Endothelial cell of umbilical vein (primary cell): ENCODE results near the gene FOXP1. TPM values are rescaled to one million over a fixed set of nuclear protein-coding genes. Genes with fewer than 3 reads are reported as not detected.

Experiments
- BruUV-seq: library from RNA; stranded (reverse); fragments of 400-500 nt; replicated peaks from 2 replicates; lab custom pipeline; 2021; lab: Mats Ljungman, UMichigan
- CTCF ChIA-PET: fragments of 300-600, 350-600 bp; sonication (Branson Sonifier 250); formaldehyde crosslinking; loops from one replicate; lab custom pipeline; 2021; ENCODE audit warnings: antibody characterized with exemption, inconsistent platforms; lab: Charles Lee
- POLR2A ChIA-PET: fragments of 300-600, 350-600 bp; sonication (Branson Sonifier 250); formaldehyde crosslinking; loops from one replicate; lab custom pipeline; 2021; ENCODE audit warnings: antibody characterized with exemption, inconsistent platforms; lab: Charles Lee
- DNase-seq: peaks from one replicate; pipeline ENCODE4 v3.0.0-alpha.2; 2011; ENCODE audit warnings: low read depth, low spot score
- FAIRE-seq: peaks from 2 replicates; lab custom pipeline; 2011; peaks lifted over from hg19 to GRCh38; lab: Jason Lieb, UNC
- H2AFZ ChIP-seq: 2 replicates; pipeline ENCODE4 v1.6.0; 2012; ENCODE audit warnings: low read depth, low read length, control low read depth, inconsistent platforms
- H3K27ac ChIP-seq: 2 replicates; pipeline ENCODE4 v1.5.1; 2011; ENCODE audit warnings: low read depth, mild to moderate bottlenecking, control low read depth, low read length, moderate library complexity; ENCODE audit not compliant: insufficient read depth
- H3K27me3 ChIP-seq, 2 experiments: 2 replicates each; pipeline versions ENCODE4 v1.6.0 to v1.6.1; 2011; ENCODE audit warnings: low read length in 2 of 2, mixed read lengths in 1 of 2; ENCODE audit not compliant: control insufficient read depth in 2 of 2, insufficient read depth in 2 of 2
- H3K36me3 ChIP-seq, 2 experiments: 2 replicates in 1 of 2; 3 replicates in 1 of 2; pipeline ENCODE4 v1.5.1; 2011; ENCODE audit warnings: low read length in 2 of 2, mild to moderate bottlenecking in 1 of 2, moderate library complexity in 1 of 2; ENCODE audit not compliant: control insufficient read depth in 2 of 2, insufficient read depth in 2 of 2; ENCODE audit errors: extremely low read depth in 1 of 2
- H3K4me1 ChIP-seq: 3 replicates; pipeline ENCODE4 v1.5.1; 2011; ENCODE audit warnings: mild to moderate bottlenecking, low read length; ENCODE audit not compliant: control insufficient read depth, insufficient read depth; ENCODE audit errors: extremely low read depth
- H3K4me2 ChIP-seq: 2 replicates; pipeline ENCODE4 v1.6.1; 2011; ENCODE audit warnings: low read length, control low read depth, mixed read lengths; ENCODE audit not compliant: insufficient read depth
- H3K4me3 ChIP-seq, 3 experiments: fragments of 200-600 bp in 1 of 3; sonication (generic), shearing (Covaris generic) in 1 of 3; replicated peaks in 1 of 3; 2 replicates each; pipeline ENCODE4 v1.5.1; 2011 to 2016; ENCODE audit warnings: control low read depth in 3 of 3, low read length in 3 of 3, mild to moderate bottlenecking in 2 of 3, inconsistent platforms in 1 of 3, low read depth in 1 of 3, moderate library complexity in 1 of 3; ENCODE audit not compliant: insufficient read depth in 1 of 3
- H3K79me2 ChIP-seq: 2 replicates; pipeline ENCODE4 v1.6.0; 2012; ENCODE audit warnings: low read length, inconsistent platforms; ENCODE audit not compliant: control insufficient read depth, insufficient read depth
- H3K9ac ChIP-seq: replicated peaks from 2 replicates; pipeline ENCODE3; 2011; ENCODE audit warnings: low read length, control low read depth; ENCODE audit not compliant: insufficient read depth; ENCODE audit errors: extremely low read depth
- H3K9me1 ChIP-seq: replicated peaks from 3 replicates; pipeline ENCODE4 v1.6.0; 2011; ENCODE audit warnings: mild to moderate bottlenecking, low read length; ENCODE audit not compliant: control insufficient read depth, insufficient read depth; ENCODE audit errors: extremely low read depth
- H3K9me3 ChIP-seq: replicated peaks from 2 replicates; pipeline ENCODE4 v1.5.1; 2012; ENCODE audit warnings: low read length, inconsistent platforms; ENCODE audit not compliant: control insufficient read depth, insufficient read depth
- H4K20me1 ChIP-seq: replicated peaks from 2 replicates; pipeline ENCODE3; 2011; ENCODE audit warnings: mild to moderate bottlenecking, low read length; ENCODE audit not compliant: control insufficient read depth, insufficient read depth; ENCODE audit errors: extremely low read depth
- EZH2 ChIP-seq: IDR thresholded peaks from 2 replicates; pipeline ENCODE4 v1.6.1; 2012; ENCODE audit warnings: borderline replicate concordance, low read depth, mild to moderate bottlenecking, moderate library complexity, low read length, inconsistent platforms; ENCODE audit not compliant: severe bottlenecking
- FOS ChIP-seq: IDR thresholded peaks from 2 replicates; pipeline ENCODE4 v1.6.1; 2011; ENCODE audit warnings: mild to moderate bottlenecking, low read length, moderate library complexity, borderline replicate concordance; ENCODE audit not compliant: insufficient read depth
- GATA2 ChIP-seq: IDR thresholded peaks from 2 replicates; pipeline ENCODE4 v1.7.0; 2011; ENCODE audit warnings: low read depth, mild to moderate bottlenecking, moderate library complexity, mixed read lengths, low read length; ENCODE audit not compliant: insufficient read length, insufficient read depth
- JUN ChIP-seq: IDR thresholded peaks from 2 replicates; pipeline ENCODE4 v1.6.1; 2011; ENCODE audit warnings: borderline replicate concordance, low read depth; ENCODE audit not compliant: insufficient read length, insufficient read depth
- MAX ChIP-seq: IDR thresholded peaks from 2 replicates; pipeline ENCODE4 v1.6.1; 2011; ENCODE audit not compliant: insufficient read depth, insufficient read length
- MYC ChIP-seq: IDR thresholded peaks from one replicate; pipeline ENCODE4 v1.6.1; 2011; ENCODE audit warnings: mild to moderate bottlenecking, low read depth, low read length
- POLR2A ChIP-seq: IDR thresholded peaks from 2 replicates; pipeline ENCODE4 v1.6.1; 2012; ENCODE audit warnings: low read depth, mild to moderate bottlenecking, control low read depth, low read length
- POLR2AphosphoS5 ChIP-seq: IDR thresholded peaks from 2 replicates; pipeline ENCODE4 v1.6.1; 2012; ENCODE audit warnings: low read depth, mild to moderate bottlenecking, control low read depth, low read length, moderate library complexity; ENCODE audit not compliant: insufficient read depth
- dilution Hi-C: fragments of 300-500 bp; cut with MboI; formaldehyde crosslinking; loops from one replicate; pipeline ENCODE4 v1.15.0; 2019; ENCODE audit warnings: low sequenced_read_pairs; ENCODE audit not compliant: extremely low pct_ligation_motif_present
- intact Hi-C: fragments of 100-400 bp; cut with micrococcal nuclease; formaldehyde crosslinking; loops from one replicate; pipeline ENCODE4 v1.10.0; 2022
- polyA plus RNA-seq, 4 experiments: library from polyadenylated mRNA; depleted of rRNA in 3 of 4; stranded (reverse) in 3 of 4; unstranded in 1 of 4; fragments of >200 nt; gene quantifications; 2 replicates each; pipeline versions ENCODE4 v1.2.1 to v1.2.3, GENCODE V29; 2011 to 2012; ENCODE audit warnings: missing spikeins in 1 of 4
- total RNA-seq: library from RNA; stranded (reverse); gene quantifications from 2 replicates; pipeline ENCODE4 v1.2.3, GENCODE V29; 2021
- TF ChIP-seq, protein P1 (sequence below), 2 donors: IDR thresholded peaks; 1 replicate in 1 of 2; 2 replicates in 1 of 2; pipeline ENCODE4 v1.5.1; 2011; ENCODE audit warnings: low read length in 2 of 2, mild to moderate bottlenecking in 2 of 2, moderate library complexity in 2 of 2, control low read depth in 1 of 2, inconsistent platforms in 1 of 2, low read depth in 1 of 2; ENCODE audit not compliant: insufficient read depth in 1 of 2; ENCODE audit errors: extremely low read depth in 1 of 2

FOXP1 gene
- total and polyA plus RNA-seq, 2 donors (not counting 3 experiments of a cell fraction or from before 2014, with no cell fraction given) = 41.0 to 107 TPM

- Histone ChIP-seq H3K4me1 (no peaks in the 10 kb centered on the region), H3K79me2 (no peaks in the 10 kb centered on the region), H2AFZ (no peak overlapping the region), H3K27me3 (no peaks in the 10 kb centered on the region), H3K27ac (no peak overlapping the region), H3K9me3 (no peaks in the 10 kb centered on the region), H3K36me3 (no peaks in the 10 kb centered on the region), H4K20me1 (no peaks in the 10 kb centered on the region), H3K9ac (no peak overlapping the region), H3K4me3 (no peak overlapping the region), H3K4me2 (no peak overlapping the region), H3K9me1 (no peaks in the 10 kb centered on the region)
- BruUV-seq = no TSS peak
- FAIRE-seq = no peak
- POLR2A ChIA-PET = no interaction called here
- no peak for DNase-seq
- dilution Hi-C loops = no loop called here
- CTCF ChIA-PET = interaction anchor here (2.0 kb wide), 1 partner anchor 17 kb away, joined by 4 read pairs; no protein-coding TSS in a partner anchor
- intact Hi-C loops = no loop called here
- TF ChIP-seq JUN (no peak), POLR2AphosphoS5 (no peak), EZH2 (no peak), GATA2 (no peak), POLR2A (no peak), MYC (no peak), MAX (no peak), FOS (no peak)
- TF ChIP-seq, protein P1, sequence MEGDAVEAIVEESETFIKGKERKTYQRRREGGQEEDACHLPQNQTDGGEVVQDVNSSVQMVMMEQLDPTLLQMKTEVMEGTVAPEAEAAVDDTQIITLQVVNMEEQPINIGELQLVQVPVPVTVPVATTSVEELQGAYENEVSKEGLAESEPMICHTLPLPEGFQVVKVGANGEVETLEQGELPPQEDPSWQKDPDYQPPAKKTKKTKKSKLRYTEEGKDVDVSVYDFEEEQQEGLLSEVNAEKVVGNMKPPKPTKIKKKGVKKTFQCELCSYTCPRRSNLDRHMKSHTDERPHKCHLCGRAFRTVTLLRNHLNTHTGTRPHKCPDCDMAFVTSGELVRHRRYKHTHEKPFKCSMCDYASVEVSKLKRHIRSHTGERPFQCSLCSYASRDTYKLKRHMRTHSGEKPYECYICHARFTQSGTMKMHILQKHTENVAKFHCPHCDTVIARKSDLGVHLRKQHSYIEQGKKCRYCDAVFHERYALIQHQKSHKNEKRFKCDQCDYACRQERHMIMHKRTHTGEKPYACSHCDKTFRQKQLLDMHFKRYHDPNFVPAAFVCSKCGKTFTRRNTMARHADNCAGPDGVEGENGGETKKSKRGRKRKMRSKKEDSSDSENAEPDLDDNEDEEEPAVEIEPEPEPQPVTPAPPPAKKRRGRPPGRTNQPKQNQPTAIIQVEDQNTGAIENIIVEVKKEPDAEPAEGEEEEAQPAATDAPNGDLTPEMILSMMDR (IDR thresholded peaks at IDR 0.05; ENCODE audit: extremely low read depth in 1 of 2, insufficient read depth in 1 of 2, low read depth in 1 of 2, low read length in 2 of 2) = no peak
These were observed 99.5 kb downstream of the FOXP1 start for GRCh38 chr3:71484047-71484446.
